Right lobe of liver (tissue), 4 donors: Measurements from ENCODE around the gene FASLG.

Experiments
- POLR2A ChIP-seq: fragments of 450-650 bp; IDR thresholded peaks from one replicate; pipeline ENCODE4 v1.6.1; 2017; ENCODE audit warnings: antibody characterized with exemption, mild to moderate bottlenecking
- TF ChIP-seq, protein P1 (sequence below), 4 donors: fragments of 200-600 bp in 3 of 4; fragments of 450-650 bp in 1 of 4; IDR thresholded peaks; one replicate each; pipeline versions ENCODE4 v1.5.1 to v1.8.0; 2016 to 2022; ENCODE audit warnings: antibody characterized with exemption in 4 of 4, mild to moderate bottlenecking in 2 of 4
- donor health status: DM: no; HTN: no; CAD: no.
- donor health status: DM: no; HTN: no; CAD: no.
- donor health status: DM: no; HTN: yes; CAD: no.

- TF ChIP-seq, protein P1, sequence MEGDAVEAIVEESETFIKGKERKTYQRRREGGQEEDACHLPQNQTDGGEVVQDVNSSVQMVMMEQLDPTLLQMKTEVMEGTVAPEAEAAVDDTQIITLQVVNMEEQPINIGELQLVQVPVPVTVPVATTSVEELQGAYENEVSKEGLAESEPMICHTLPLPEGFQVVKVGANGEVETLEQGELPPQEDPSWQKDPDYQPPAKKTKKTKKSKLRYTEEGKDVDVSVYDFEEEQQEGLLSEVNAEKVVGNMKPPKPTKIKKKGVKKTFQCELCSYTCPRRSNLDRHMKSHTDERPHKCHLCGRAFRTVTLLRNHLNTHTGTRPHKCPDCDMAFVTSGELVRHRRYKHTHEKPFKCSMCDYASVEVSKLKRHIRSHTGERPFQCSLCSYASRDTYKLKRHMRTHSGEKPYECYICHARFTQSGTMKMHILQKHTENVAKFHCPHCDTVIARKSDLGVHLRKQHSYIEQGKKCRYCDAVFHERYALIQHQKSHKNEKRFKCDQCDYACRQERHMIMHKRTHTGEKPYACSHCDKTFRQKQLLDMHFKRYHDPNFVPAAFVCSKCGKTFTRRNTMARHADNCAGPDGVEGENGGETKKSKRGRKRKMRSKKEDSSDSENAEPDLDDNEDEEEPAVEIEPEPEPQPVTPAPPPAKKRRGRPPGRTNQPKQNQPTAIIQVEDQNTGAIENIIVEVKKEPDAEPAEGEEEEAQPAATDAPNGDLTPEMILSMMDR (IDR thresholded peaks at IDR 0.05): no peak
- TF ChIP-seq POLR2A: no peak
Observed at GRCh38 chr1:172704420-172705210, 45.7 kb downstream of the FASLG start.
